B cell (primary cell): Measurements from ENCODE around the gene SLCO3A1.

Source experiments
- EZH2 ChIP-seq: IDR thresholded peaks from 2 replicates; pipeline ENCODE4 v1.6.1; 2012; ENCODE audit warnings: borderline replicate concordance, low read depth, mild to moderate bottlenecking, moderate library complexity, low read length; ENCODE audit not compliant: insufficient read depth, poor library complexity, severe bottlenecking
- TF ChIP-seq, protein P1 (sequence below): fragments of 200-600 bp; IDR thresholded peaks from one replicate; pipeline ENCODE4 v1.8.0; 2022; ENCODE audit warnings: antibody characterized with exemption, mild to moderate bottlenecking

DNA sequence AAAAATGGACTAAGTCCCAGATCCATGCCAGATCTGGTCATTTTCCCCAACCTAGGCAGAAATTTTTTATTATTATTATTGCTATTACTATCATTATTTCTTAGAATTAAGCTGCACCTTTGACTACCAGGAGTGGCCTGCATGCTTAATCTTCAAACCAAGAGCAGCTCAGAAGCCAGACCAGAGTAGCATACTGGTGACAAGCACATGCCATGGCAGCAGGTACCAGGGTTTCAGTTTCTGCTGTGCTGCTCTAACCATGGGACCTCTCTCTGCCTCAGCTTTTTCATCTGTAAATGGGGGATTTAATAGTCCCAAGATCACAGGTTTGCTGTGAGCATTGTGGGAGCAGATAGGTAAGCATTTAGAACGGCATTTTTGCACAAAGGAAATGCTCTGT is 262.3 kb downstream of the SLCO3A1 start:
- TF ChIP-seq, protein P1, sequence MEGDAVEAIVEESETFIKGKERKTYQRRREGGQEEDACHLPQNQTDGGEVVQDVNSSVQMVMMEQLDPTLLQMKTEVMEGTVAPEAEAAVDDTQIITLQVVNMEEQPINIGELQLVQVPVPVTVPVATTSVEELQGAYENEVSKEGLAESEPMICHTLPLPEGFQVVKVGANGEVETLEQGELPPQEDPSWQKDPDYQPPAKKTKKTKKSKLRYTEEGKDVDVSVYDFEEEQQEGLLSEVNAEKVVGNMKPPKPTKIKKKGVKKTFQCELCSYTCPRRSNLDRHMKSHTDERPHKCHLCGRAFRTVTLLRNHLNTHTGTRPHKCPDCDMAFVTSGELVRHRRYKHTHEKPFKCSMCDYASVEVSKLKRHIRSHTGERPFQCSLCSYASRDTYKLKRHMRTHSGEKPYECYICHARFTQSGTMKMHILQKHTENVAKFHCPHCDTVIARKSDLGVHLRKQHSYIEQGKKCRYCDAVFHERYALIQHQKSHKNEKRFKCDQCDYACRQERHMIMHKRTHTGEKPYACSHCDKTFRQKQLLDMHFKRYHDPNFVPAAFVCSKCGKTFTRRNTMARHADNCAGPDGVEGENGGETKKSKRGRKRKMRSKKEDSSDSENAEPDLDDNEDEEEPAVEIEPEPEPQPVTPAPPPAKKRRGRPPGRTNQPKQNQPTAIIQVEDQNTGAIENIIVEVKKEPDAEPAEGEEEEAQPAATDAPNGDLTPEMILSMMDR, result no peak
- TF ChIP-seq EZH2, result no peak
